Measurements from ENCODE around the gene RAB17. TPM values are rescaled to one million over a fixed set of nuclear protein-coding genes. Genes with fewer than 3 reads are reported as not detected.

RAB17 gene
- total and polyA plus RNA-seq, 2 of the 8 experiments (the other 6 are each of a cell fraction or from before 2014, with no cell fraction given), result 42.6 to 83.4 TPM

GRCh38 chr2:237551071-237551574 is 39.4 kb downstream of the RAB17 start:
- no peak for DNase-seq (ENCODE audit: low read depth in 1 of 2, low spot score in 2 of 2)
- no peak for FAIRE-seq
- CTCF ChIA-PET (ENCODE audit: partially characterized antibody), result interaction anchor here (0.9 to 5.5 kb wide), 10 partner anchors 8 to 397 kb away, joined by 3 to 32 read pairs (median 4); no protein-coding TSS in a partner anchor

More at GRCh38 chr2:237551071-237551574, 39.4 kb downstream of the RAB17 start:
- H3K4me2 ChIP-seq (ENCODE audit: insufficient read depth in 1 of 2, low read depth in 2 of 2, low read length in 2 of 2), result no peak overlapping the region
- no peak overlapping the region for H3K9ac ChIP-seq (replicated peaks in 1 of 4; ENCODE audit: extremely low read depth in 1 of 4, low read depth in 3 of 4, low read length in 3 of 4)
- no peak overlapping the region for H3K18ac ChIP-seq (ENCODE audit: extremely low read depth, low read length)
- peaks cover 2 to 27% (median 13%) of the 10 kb centered on the region in 4 experiments; a peak in 6 of 8 replicates for H3K36me3 ChIP-seq (ENCODE audit: control insufficient read depth in 2 of 4, insufficient read depth in 4 of 4, low read length in 3 of 4)
- H3K14ac ChIP-seq (ENCODE audit: insufficient read length), result no peak overlapping the region
- no peak overlapping the region for H2BK20ac ChIP-seq (ENCODE audit: low read length)
- no peaks in the 10 kb centered on the region for H3K4me1 ChIP-seq (replicated peaks in 1 of 4; ENCODE audit: control insufficient read depth in 3 of 4, insufficient read depth in 4 of 4, low read length in 3 of 4)
- no peak overlapping the region for H4K5ac ChIP-seq (ENCODE audit: insufficient read length, low read depth, low read length)
- no peak overlapping the region for H3K23ac ChIP-seq (ENCODE audit: insufficient read length)
- WGBS, 2 experiments (ENCODE audit: extremely low coverage in 1 of 2, insufficient coverage in 1 of 2, insufficient read length in 1 of 2, insufficient replicate concordance in 2 of 2, low coverage in 1 of 2, low lambda C conversion rate in 2 of 2, missing lambda C conversion rate in 1 of 2), result 93% methylated on average over 16 of the region's 16 CpGs; no CpG with 5 or more reads in 1 of the 2 experiments
- H2BK120ac ChIP-seq (replicated peaks; ENCODE audit: low read depth, low read length), result no peak overlapping the region
- no peak overlapping the region for H2BK12ac ChIP-seq (ENCODE audit: low read depth, low read length)
- H3K27me3 ChIP-seq (replicated peaks in 1 of 4; ENCODE audit: control insufficient read depth in 3 of 4, extremely low read depth in 1 of 4, insufficient read depth in 3 of 4, low read length in 3 of 4), result no peaks in the 10 kb centered on the region; a peak in 1 of 7 replicates
- H3K9me3 ChIP-seq (ENCODE audit: insufficient read depth in 2 of 2, low read depth in 1 of 2, low read length in 1 of 2), result peaks cover 13 to 15% of the 10 kb centered on the region in 2 experiments; a peak in 3 of 4 replicates
- H2AK5ac ChIP-seq (ENCODE audit: low read depth, low read length), result no peak overlapping the region
- no peak overlapping the region for H4K91ac ChIP-seq (replicated peaks; ENCODE audit: insufficient read length, low read length)
- TF ChIP-seq TAF7 (optimal IDR thresholded peaks at IDR 0.05; ENCODE audit: borderline replicate concordance, low read depth, low read length) (no peak), EGR1 (IDR thresholded peaks at IDR 0.05; ENCODE audit: borderline replicate concordance, low read depth, low read length) (no peak), SP4 (IDR thresholded peaks at IDR 0.05; ENCODE audit: low read length) (no peak), TBP (IDR thresholded peaks at IDR 0.05; ENCODE audit: low read depth, low read length) (no peak)
- no peaks in the 10 kb centered on the region for H3K23me2 ChIP-seq (ENCODE audit: low read depth, low read length)
- H2BK15ac ChIP-seq (ENCODE audit: low read length), result no peak overlapping the region
- no peak overlapping the region for H3K4ac ChIP-seq (replicated peaks; ENCODE audit: insufficient read length, low read depth, low read length)
- no peak overlapping the region for H2BK5ac ChIP-seq (ENCODE audit: low read depth, low read length)
- POLR2A ChIA-PET (ENCODE audit: partially characterized antibody), result interaction anchor here (1.5 kb wide), 1 partner anchor 11 kb away, joined by 4 read pairs; no protein-coding TSS in a partner anchor
- no peak overlapping the region for H3K56ac ChIP-seq (replicated peaks; ENCODE audit: insufficient read length, low read depth, low read length)
- no peaks in the 10 kb centered on the region; the same call in 1 of the 2 replicates for H3K79me1 ChIP-seq (ENCODE audit: low read depth, low read length)
- H2AFZ ChIP-seq (ENCODE audit: low read length), result no peak overlapping the region
- H4K8ac ChIP-seq (ENCODE audit: extremely low read depth, insufficient read depth, low read length), result 0 out of 2 replicates have a peak overlapping the region, but pooled peaks have one; percentile 12
- no peak overlapping the region for H3K27ac ChIP-seq (ENCODE audit: low read depth, low read length)
- no peaks in the 10 kb centered on the region for H4K20me1 ChIP-seq (replicated peaks in 1 of 2; ENCODE audit: control insufficient read depth in 1 of 2, insufficient read depth in 2 of 2, low read length in 2 of 2)
- H3K4me3 ChIP-seq (ENCODE audit: extremely low read depth in 1 of 4, insufficient read depth in 2 of 4, low read depth in 3 of 4, low read length in 4 of 4), result no peak overlapping the region
- H3K79me2 ChIP-seq (ENCODE audit: control insufficient read depth in 1 of 2, insufficient read depth in 2 of 2, low read length in 2 of 2), result no peaks in the 10 kb centered on the region

All from H1 (cell line).